B cell (primary cell): ENCODE data around the gene SERINC5. TPM values are rescaled to one million over a fixed set of nuclear protein-coding genes. Genes with fewer than 3 reads are reported as not detected.

Experiments used
- ATAC-seq: fragments of 200-7000 bp; cut with Tn5 transposase; one replicate; pipeline ENCODE4 v1.10.0; 2021; ENCODE audit warnings: low read depth, mild to moderate bottlenecking, moderate number of reproducible peaks, moderate library complexity
- CTCF ChIA-PET: fragments of 350-600 bp; sonication (Branson Sonifier 250); formaldehyde crosslinking; loops from one replicate; lab custom pipeline; 2021; ENCODE audit warnings: antibody characterized with exemption, inconsistent platforms; lab: Charles Lee
- POLR2A ChIA-PET: fragments of 350-600 bp; sonication (Branson Sonifier 250); formaldehyde crosslinking; loops from one replicate; lab custom pipeline; 2021; ENCODE audit warnings: antibody characterized with exemption; lab: Charles Lee
- DNase-seq: peaks from one replicate; pipeline ENCODE4 v3.0.0; 2013
- H2AFZ ChIP-seq: 2 replicates; pipeline ENCODE4 v1.6.1; 2012; ENCODE audit warnings: mild to moderate bottlenecking, low read depth, low read length; ENCODE audit not compliant: insufficient read depth, poor library complexity, severe bottlenecking
- H3K27ac ChIP-seq, 2 donors: 1 replicate in 1 of 2; 2 replicates in 1 of 2; pipeline ENCODE4 v1.5.1; 2012 to 2013; ENCODE audit warnings: low read length in 2 of 2, mild to moderate bottlenecking in 2 of 2, moderate library complexity in 1 of 2
- H3K27me3 ChIP-seq, 4 experiments: fragments of 200-600 bp in 1 of 4; sonication (generic) in 1 of 4; replicated peaks in 1 of 4; 1 replicate in 2 of 4; 2 replicates in 2 of 4; pipeline versions ENCODE4 v1.6.1 to v1.7.0; 2013 to 2016; ENCODE audit warnings: low read length in 3 of 4, mild to moderate bottlenecking in 2 of 4, mixed read lengths in 1 of 4, moderate library complexity in 1 of 4; ENCODE audit not compliant: insufficient read depth in 4 of 4, control insufficient read depth in 3 of 4; ENCODE audit errors: control extremely low read depth in 1 of 4
- H3K36me3 ChIP-seq, 2 experiments: replicated peaks in 1 of 2; 1 replicate in 1 of 2; 2 replicates in 1 of 2; pipeline versions ENCODE4 v1.6.1 to v1.7.1; 2013; ENCODE audit warnings: low read length in 1 of 2; ENCODE audit not compliant: insufficient read depth in 2 of 2, control insufficient read depth in 1 of 2; ENCODE audit errors: control extremely low read depth in 1 of 2, extremely low read depth in 1 of 2
- H3K4me1 ChIP-seq, 2 donors: fragments of 200-600 bp in 1 of 2; sonication (generic) in 1 of 2; 1 replicate in 1 of 2; 2 replicates in 1 of 2; pipeline versions ENCODE4 v1.5.1 to v1.6.1; 2013 to 2017; ENCODE audit warnings: low read length in 2 of 2; ENCODE audit not compliant: control insufficient read depth in 2 of 2, insufficient read depth in 2 of 2
- H3K4me2 ChIP-seq: replicated peaks from 2 replicates; pipeline ENCODE3; 2012; ENCODE audit warnings: mild to moderate bottlenecking, low read depth, low read length; ENCODE audit not compliant: poor library complexity, severe bottlenecking
- H3K4me3 ChIP-seq, 5 experiments: fragments of 200-600 bp in 1 of 5; sonication (generic) in 1 of 5; 1 replicate in 3 of 5; 2 replicates in 2 of 5; pipeline versions ENCODE4 v1.5.1 to v1.7.0; 2011 to 2016; ENCODE audit warnings: low read length in 4 of 5, mild to moderate bottlenecking in 4 of 5, low read depth in 2 of 5, control low read depth in 1 of 5, moderate library complexity in 1 of 5; ENCODE audit not compliant: insufficient read depth in 1 of 5; ENCODE audit errors: control extremely low read depth in 1 of 5, extremely low read depth in 1 of 5
- H3K79me2 ChIP-seq: fragments of 200-600 bp; sonication (generic); one replicate; pipeline ENCODE4 v1.6.0; 2016; ENCODE audit warnings: low read length; ENCODE audit not compliant: control insufficient read depth, insufficient read depth
- H3K9ac ChIP-seq: fragments of 200-600 bp; sonication (generic); 2 replicates; pipeline ENCODE4 v1.6.1; 2017; ENCODE audit warnings: mild to moderate bottlenecking, low read length, moderate library complexity
- H3K9me3 ChIP-seq, 3 donors: one replicate each; pipeline versions ENCODE4 v1.6.1 to v1.7.1; 2013; ENCODE audit warnings: low read length in 2 of 3; ENCODE audit not compliant: control insufficient read depth in 2 of 3, insufficient read depth in 1 of 3; ENCODE audit errors: control extremely low read depth in 1 of 3
- H4K20me1 ChIP-seq: 2 replicates; pipeline ENCODE4 v1.6.0; 2012; ENCODE audit warnings: mild to moderate bottlenecking, low read length; ENCODE audit not compliant: insufficient read depth, control insufficient read depth, poor library complexity, severe bottlenecking
- H3K27ac Mint-ChIP-seq: one replicate; pipeline ENCODE4 v1.8.0; 2021; ENCODE audit warnings: mixed read lengths
- H3K27me3 Mint-ChIP-seq: one replicate; pipeline ENCODE4 v1.8.0; 2021; ENCODE audit warnings: mixed read lengths
- H3K4me1 Mint-ChIP-seq: one replicate; pipeline ENCODE4 v1.8.0; 2021; ENCODE audit warnings: mixed read lengths
- H3K4me3 Mint-ChIP-seq: one replicate; pipeline ENCODE4 v1.8.0; 2021; ENCODE audit warnings: mixed read lengths
- H3K9me3 Mint-ChIP-seq: one replicate; pipeline ENCODE4 v1.8.0; 2022; ENCODE audit warnings: mixed read lengths; ENCODE audit not compliant: insufficient read depth
- EZH2 ChIP-seq: IDR thresholded peaks from 2 replicates; pipeline ENCODE4 v1.6.1; 2012; ENCODE audit warnings: borderline replicate concordance, low read depth, mild to moderate bottlenecking, moderate library complexity, low read length; ENCODE audit not compliant: insufficient read depth, poor library complexity, severe bottlenecking
- WGBS: methylation state at CpG from one replicate; pipeline ENCODE4 v1.1.5; 2013; ENCODE audit warnings: missing lambda C conversion rate; ENCODE audit not compliant: insufficient coverage; 5-methylcytosine and 5-hydroxymethylcytosine counted together
- intact Hi-C: fragments of 100-400 bp; cut with micrococcal nuclease; formaldehyde crosslinking; loops from one replicate; pipeline ENCODE4 v1.10.0; 2022
- polyA plus RNA-seq: library from polyadenylated mRNA; depleted of rRNA; stranded (reverse); fragments of >200 nt; gene quantifications from 2 replicates; pipeline ENCODE4 v1.2.3, GENCODE V29; 2012
- total RNA-seq, 2 donors: library from RNA; stranded (reverse); fragments of 120-200 nt in 1 of 2; gene quantifications; 1 replicate in 1 of 2; 2 replicates in 1 of 2; pipeline versions ENCODE4 v1.2.3 to v1.2.4, GENCODE V29; 2013 to 2022
- TF ChIP-seq, protein P1 (sequence below): fragments of 200-600 bp; IDR thresholded peaks from one replicate; pipeline ENCODE4 v1.8.0; 2022; ENCODE audit warnings: antibody characterized with exemption, mild to moderate bottlenecking

The SERINC5 gene
- total and polyA plus RNA-seq, 2 donors (not counting 1 experiment from before 2014, with no cell fraction given), result 2.4 to 9.5 TPM

DNA sequence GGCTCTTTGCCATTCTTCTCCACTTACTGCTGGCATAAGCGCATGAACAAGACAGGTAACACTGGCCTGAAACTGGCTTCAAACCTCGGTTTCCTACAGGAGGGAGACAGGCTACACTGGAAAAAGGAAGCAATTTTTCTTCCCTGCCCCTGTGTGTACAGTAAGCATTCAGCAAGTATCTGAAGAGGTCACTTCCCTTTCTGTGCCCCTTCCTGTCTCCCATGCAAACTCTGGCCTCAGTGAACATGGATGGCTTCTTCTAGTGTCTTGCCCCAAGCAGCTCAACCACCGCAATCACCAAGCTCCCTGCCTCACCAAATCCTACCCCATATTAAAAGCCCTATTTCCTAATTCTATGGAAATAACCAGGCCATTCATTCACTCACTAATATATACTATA, 42.4 kb downstream of the SERINC5 start:
- 55% methylated on average over 2 of the region's 3 CpGs for WGBS
- Mint-ChIP-seq H3K27ac (no peak overlapping the region), H3K9me3 (no peaks in the 10 kb centered on the region), H3K4me3 (no peak overlapping the region), H3K27me3 (no peaks in the 10 kb centered on the region), H3K4me1 (peaks cover 16% of the 10 kb centered on the region)
- no peaks in the 10 kb centered on the region for H3K27me3 ChIP-seq
- POLR2A ChIA-PET, result no interaction called here
- intact Hi-C loops, result no loop called here
- H3K27ac ChIP-seq, result no peak overlapping the region
- no peak for TF ChIP-seq EZH2
- TF ChIP-seq, protein P1, sequence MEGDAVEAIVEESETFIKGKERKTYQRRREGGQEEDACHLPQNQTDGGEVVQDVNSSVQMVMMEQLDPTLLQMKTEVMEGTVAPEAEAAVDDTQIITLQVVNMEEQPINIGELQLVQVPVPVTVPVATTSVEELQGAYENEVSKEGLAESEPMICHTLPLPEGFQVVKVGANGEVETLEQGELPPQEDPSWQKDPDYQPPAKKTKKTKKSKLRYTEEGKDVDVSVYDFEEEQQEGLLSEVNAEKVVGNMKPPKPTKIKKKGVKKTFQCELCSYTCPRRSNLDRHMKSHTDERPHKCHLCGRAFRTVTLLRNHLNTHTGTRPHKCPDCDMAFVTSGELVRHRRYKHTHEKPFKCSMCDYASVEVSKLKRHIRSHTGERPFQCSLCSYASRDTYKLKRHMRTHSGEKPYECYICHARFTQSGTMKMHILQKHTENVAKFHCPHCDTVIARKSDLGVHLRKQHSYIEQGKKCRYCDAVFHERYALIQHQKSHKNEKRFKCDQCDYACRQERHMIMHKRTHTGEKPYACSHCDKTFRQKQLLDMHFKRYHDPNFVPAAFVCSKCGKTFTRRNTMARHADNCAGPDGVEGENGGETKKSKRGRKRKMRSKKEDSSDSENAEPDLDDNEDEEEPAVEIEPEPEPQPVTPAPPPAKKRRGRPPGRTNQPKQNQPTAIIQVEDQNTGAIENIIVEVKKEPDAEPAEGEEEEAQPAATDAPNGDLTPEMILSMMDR, result no peak
- peaks cover 20% of the 10 kb centered on the region for H3K79me2 ChIP-seq
- no peak overlapping the region for H3K9ac ChIP-seq
- CTCF ChIA-PET, result interaction anchor here (0.6 kb wide), 1 partner anchor 135 kb away, joined by 3 read pairs; no protein-coding TSS in a partner anchor
- H3K4me3 ChIP-seq, result no peak overlapping the region
- H3K4me2 ChIP-seq, result no peak overlapping the region
- DNase-seq (no peak), ATAC-seq (no peak)
- no peaks in the 10 kb centered on the region for H3K9me3 ChIP-seq
- H2AFZ ChIP-seq, result no peak overlapping the region
- peaks cover 0 to 8% of the 10 kb centered on the region in 2 donors for H3K4me1 ChIP-seq
- H3K36me3 ChIP-seq, result no peaks in the 10 kb centered on the region
- no peaks in the 10 kb centered on the region for H4K20me1 ChIP-seq

DNA sequence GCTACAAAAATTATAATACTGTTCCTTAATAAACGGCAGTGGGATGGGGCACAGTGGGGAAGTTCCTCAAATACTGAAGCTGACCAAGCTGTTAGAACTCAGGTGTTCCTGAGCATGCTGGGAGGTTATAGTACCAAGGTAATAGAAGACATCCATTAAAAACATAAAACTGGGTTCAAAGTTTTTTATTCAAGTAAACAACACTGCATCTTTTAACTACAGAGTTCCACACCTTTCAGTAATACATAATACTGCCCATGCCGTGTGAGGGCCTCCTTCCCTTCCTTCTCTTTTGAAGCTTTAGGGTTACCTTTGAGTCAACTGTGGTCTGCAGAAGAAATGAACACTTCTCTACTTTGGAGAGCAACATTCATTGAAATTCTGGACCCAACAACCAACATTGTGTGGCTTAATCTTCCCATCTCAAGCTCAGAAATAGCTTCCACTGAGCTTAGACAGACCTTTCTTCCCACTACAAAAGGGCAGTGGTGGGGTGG, 43.6 kb downstream of the SERINC5 start:
- H3K9me3 ChIP-seq, result no peaks in the 10 kb centered on the region
- no peak overlapping the region for H3K27ac ChIP-seq
- CTCF ChIA-PET, result interaction anchor here (1.5 kb wide), 1 partner anchor 9 kb away, joined by 5 read pairs; no protein-coding TSS in a partner anchor
- ATAC-seq (no peak), DNase-seq (no peak)
- intact Hi-C loops, result no loop called here
- no peaks in the 10 kb centered on the region for H3K36me3 ChIP-seq
- no peak overlapping the region for H3K27ac Mint-ChIP-seq
- no peak overlapping the region for H3K4me2 ChIP-seq
- POLR2A ChIA-PET, result no interaction called here
- H3K4me3 ChIP-seq, result no peak overlapping the region
- WGBS, result 89% methylated on average over 1 of the region's 2 CpGs
- no peak overlapping the region for H3K4me3 Mint-ChIP-seq
- peaks cover 16% of the 10 kb centered on the region for H3K4me1 Mint-ChIP-seq
- H3K9me3 Mint-ChIP-seq, result no peaks in the 10 kb centered on the region
- H3K9ac ChIP-seq, result no peak overlapping the region
- no peaks in the 10 kb centered on the region for H3K27me3 ChIP-seq
- no peak for TF ChIP-seq EZH2
- TF ChIP-seq, protein P1, result no peak
- no peaks in the 10 kb centered on the region for H3K27me3 Mint-ChIP-seq
- H4K20me1 ChIP-seq, result no peaks in the 10 kb centered on the region
- peaks cover 0 to 5% of the 10 kb centered on the region in 2 donors for H3K4me1 ChIP-seq
- no peak overlapping the region for H2AFZ ChIP-seq
- H3K79me2 ChIP-seq, result peaks cover 20% of the 10 kb centered on the region
